Testis (tissue), 3 donors: ENCODE measurements around the gene UBQLN4. TPM values are rescaled to one million over a fixed set of nuclear protein-coding genes. Genes with fewer than 3 reads are reported as not detected.

Source experiments
- DNase-seq: peaks from one replicate; pipeline ENCODE4 v3.0.0-alpha.2; 2019
- H3K27ac ChIP-seq, 2 donors: fragments of 200-600 bp; sonication (generic); one replicate each; pipeline ENCODE4 v1.5.1; 2019
- H3K27me3 ChIP-seq: fragments of 200-600 bp; sonication (generic); one replicate; pipeline ENCODE4 v1.5.1; 2019
- H3K36me3 ChIP-seq: fragments of 200-600 bp; sonication (generic); one replicate; pipeline ENCODE4 v1.5.1; 2017; ENCODE audit warnings: low read depth; ENCODE audit errors: missing control alignments
- H3K4me1 ChIP-seq: fragments of 200-600 bp; sonication (generic); one replicate; pipeline ENCODE4 v1.5.1; 2019
- H3K4me3 ChIP-seq, 2 donors: fragments of 200-600 bp; sonication (generic); one replicate each; pipeline ENCODE4 v1.5.1; 2017 to 2019
- H3K9me3 ChIP-seq: fragments of 200-600 bp; sonication (generic); one replicate; pipeline ENCODE4 v1.5.1; 2017
- POLR2A ChIP-seq: fragments of 450-650 bp; IDR thresholded peaks from one replicate; pipeline ENCODE4 v1.6.1; 2017; ENCODE audit warnings: antibody characterized with exemption, mild to moderate bottlenecking, moderate library complexity
- WGBS, 2 donors: methylation state at CpG; one replicate each; pipeline ENCODE4 v1.1.5; 2018; 5-methylcytosine and 5-hydroxymethylcytosine counted together
- intact Hi-C: fragments of 100-400 bp; cut with DNase I; formaldehyde crosslinking; loops from one replicate; pipeline ENCODE4 v1.15.1; 2023; ENCODE audit warnings: low total_unique reads
- polyA plus RNA-seq: library from polyadenylated mRNA; stranded (reverse); fragments of 350-450 nt; fragmentation: Illumina TruSeq; extraction: RNeasy Lipid Tissue Mini Kit (QIAGEN cat#74804); gene quantifications from one replicate; pipeline ENCODE4 v1.2.3, GENCODE V29; 2014; ENCODE audit warnings: low read depth, low replicate concordance; ENCODE audit not compliant: insufficient read depth
- total RNA-seq, 2 donors: library from RNA; depleted of rRNA; stranded (reverse); fragments of >200 nt; gene quantifications; one replicate each; pipeline ENCODE4 v1.2.3, GENCODE V29; 2016
- TF ChIP-seq, protein P1 (sequence below), 3 experiments: fragments of 450-650 bp in 2 of 3; fragments of 200-600 bp in 1 of 3; sonication (generic) in 1 of 3; IDR thresholded peaks; one replicate each; pipeline ENCODE4 v1.5.1; 2016 to 2019; ENCODE audit warnings: antibody characterized with exemption in 3 of 3, mild to moderate bottlenecking in 2 of 3, moderate library complexity in 1 of 3

UBQLN4 gene
- total and polyA plus RNA-seq, 3 donors from 2014 or later: 34.4 to 42.7 (median 41.0) TPM

DNA sequence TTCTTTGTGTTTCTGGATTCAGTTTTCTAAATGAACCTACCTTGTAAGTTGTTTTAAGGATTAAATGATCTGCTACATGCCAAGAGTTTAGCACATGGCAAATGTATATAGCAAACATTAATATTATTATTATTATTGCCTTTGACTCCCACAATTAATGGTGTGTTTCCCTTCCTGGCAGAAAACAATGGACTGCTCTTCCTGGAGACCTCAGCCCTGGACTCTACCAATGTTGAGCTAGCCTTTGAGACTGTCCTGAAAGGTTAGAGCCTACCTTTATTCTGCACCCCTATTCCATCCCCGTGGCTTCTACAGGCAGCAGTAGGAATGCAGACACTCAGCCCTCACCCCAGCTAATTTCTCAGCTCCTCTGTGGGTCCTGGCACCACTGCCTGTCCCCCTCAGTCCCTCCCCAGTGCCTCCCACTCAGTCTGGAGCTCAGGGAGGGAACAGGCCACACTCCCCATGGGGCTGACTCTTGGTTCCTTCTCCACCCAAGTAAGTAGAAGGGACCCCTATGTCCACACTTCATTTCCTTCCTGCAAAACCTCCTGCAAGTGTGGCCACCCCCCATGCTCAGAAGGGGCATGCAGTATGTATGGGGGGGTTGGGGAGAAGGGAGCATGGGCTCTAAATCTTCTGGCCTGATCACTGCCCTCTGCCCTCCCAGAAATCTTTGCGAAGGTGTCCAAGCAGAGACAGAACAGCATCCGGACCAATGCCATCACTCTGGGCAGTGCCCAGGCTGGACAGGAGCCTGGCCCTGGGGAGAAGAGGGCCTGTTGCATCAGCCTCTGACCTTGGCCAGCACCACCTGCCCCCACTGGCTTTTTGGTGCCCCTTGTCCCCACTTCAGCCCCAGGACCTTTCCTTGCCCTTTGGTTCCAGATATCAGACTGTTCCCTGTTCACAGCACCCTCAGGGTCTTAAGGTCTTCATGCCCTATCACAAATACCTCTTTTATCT is 16.2 kb upstream of the UBQLN4 start:
- Histone ChIP-seq H3K9me3 (no peaks in the 10 kb centered on the region), H3K4me1 (no peaks in the 10 kb centered on the region), H3K4me3 (no peak overlapping the region), H3K27me3 (no peaks in the 10 kb centered on the region), H3K36me3 (no peaks in the 10 kb centered on the region), H3K27ac (no peak overlapping the region)
- WGBS, 2 donors: 51 to 78% methylated on average over 3 of the region's 3 CpGs
- no peak for TF ChIP-seq POLR2A
- TF ChIP-seq, protein P1, sequence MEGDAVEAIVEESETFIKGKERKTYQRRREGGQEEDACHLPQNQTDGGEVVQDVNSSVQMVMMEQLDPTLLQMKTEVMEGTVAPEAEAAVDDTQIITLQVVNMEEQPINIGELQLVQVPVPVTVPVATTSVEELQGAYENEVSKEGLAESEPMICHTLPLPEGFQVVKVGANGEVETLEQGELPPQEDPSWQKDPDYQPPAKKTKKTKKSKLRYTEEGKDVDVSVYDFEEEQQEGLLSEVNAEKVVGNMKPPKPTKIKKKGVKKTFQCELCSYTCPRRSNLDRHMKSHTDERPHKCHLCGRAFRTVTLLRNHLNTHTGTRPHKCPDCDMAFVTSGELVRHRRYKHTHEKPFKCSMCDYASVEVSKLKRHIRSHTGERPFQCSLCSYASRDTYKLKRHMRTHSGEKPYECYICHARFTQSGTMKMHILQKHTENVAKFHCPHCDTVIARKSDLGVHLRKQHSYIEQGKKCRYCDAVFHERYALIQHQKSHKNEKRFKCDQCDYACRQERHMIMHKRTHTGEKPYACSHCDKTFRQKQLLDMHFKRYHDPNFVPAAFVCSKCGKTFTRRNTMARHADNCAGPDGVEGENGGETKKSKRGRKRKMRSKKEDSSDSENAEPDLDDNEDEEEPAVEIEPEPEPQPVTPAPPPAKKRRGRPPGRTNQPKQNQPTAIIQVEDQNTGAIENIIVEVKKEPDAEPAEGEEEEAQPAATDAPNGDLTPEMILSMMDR (IDR thresholded peaks at IDR 0.05): no peak
- intact Hi-C loops: no loop called here
- no peak for DNase-seq

DNA sequence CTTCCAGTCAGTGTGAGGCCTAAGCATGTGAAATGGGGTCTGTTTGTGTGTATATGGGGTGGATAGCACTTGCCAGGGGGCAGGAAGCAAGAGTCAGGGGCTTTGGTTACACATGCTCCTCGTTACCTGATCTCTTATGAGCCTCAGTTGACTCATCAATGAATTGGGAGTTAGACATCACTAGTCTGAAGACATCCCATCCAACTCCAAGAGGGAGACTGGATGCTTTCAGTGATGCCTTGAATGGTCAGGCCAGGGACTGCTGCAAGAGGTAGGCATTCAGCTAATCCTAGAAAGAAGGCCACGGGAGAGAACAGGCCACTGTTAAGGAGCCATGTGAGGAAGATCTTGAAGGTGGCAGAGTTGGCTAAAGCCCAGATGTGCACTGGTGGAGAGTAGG is 13.7 kb upstream of the UBQLN4 start:
- Histone ChIP-seq H3K27me3 (no peaks in the 10 kb centered on the region), H3K27ac (no peak overlapping the region), H3K4me1 (no peaks in the 10 kb centered on the region), H3K36me3 (no peaks in the 10 kb centered on the region), H3K9me3 (no peaks in the 10 kb centered on the region), H3K4me3 (no peak overlapping the region)
- 82 to 89% methylated on average over 2 of the region's 2 CpGs for whole genome bisulfite sequencing, 2 donors
- intact Hi-C loops: no loop called here
- TF ChIP-seq, protein P1 (IDR thresholded peaks at IDR 0.05): no peak
- TF ChIP-seq POLR2A: no peak
- no peak for DNase-seq

DNA sequence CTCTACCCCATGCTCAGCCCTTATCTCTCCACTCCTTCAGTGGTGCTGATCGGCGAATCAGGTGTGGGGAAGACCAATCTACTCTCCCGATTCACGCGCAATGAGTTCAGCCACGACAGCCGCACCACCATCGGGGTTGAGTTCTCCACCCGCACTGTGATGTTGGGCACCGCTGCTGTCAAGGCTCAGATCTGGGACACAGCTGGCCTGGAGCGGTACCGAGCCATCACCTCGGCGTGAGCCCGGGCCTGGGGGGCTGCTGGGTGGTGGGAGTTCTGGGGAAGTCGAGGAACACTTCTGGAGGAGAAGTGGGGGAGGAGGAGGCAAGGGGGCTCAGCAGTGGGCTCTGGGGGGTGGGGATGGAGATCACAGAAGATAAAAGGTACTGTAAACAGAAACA is 12.3 kb upstream of the UBQLN4 start:
- Histone ChIP-seq H3K27me3 (no peaks in the 10 kb centered on the region), H3K27ac (no peak overlapping the region), H3K4me1 (no peaks in the 10 kb centered on the region), H3K4me3 (no peak overlapping the region), H3K9me3 (no peaks in the 10 kb centered on the region), H3K36me3 (no peaks in the 10 kb centered on the region)
- DNase-seq: no peak
- intact Hi-C loops: no loop called here
- TF ChIP-seq POLR2A: no peak
- TF ChIP-seq, protein P1 (IDR thresholded peaks at IDR 0.05): no peak
- WGBS, 2 donors: 74 to 86% methylated on average over 16 of the region's 16 CpGs

DNA sequence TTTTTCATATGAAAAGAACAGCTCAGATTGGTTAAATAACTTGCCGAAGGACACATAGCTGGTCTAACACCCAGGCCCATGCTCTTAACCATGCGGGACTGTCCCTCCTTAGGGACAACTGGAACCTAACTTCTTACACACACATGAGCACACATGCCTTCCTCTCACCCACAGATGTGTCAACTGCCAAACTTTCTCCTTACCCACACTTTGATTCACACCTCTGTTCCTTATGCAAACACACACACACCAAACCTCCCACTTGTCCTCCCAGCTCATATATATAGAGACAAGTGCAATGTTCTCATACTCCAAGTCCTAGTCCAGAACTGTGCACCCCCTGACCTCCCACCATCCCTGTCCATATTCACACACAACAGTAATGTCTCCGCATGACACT is 11.6 kb upstream of the UBQLN4 start:
- Histone ChIP-seq H3K4me1 (no peaks in the 10 kb centered on the region), H3K9me3 (no peaks in the 10 kb centered on the region), H3K4me3 (no peak overlapping the region), H3K36me3 (no peaks in the 10 kb centered on the region), H3K27me3 (no peaks in the 10 kb centered on the region), H3K27ac (no peak overlapping the region)
- TF ChIP-seq, protein P1 (IDR thresholded peaks at IDR 0.05): no peak
- no peak for TF ChIP-seq POLR2A
- no peak for DNase-seq
- 93 to 95% methylated on average over 3 of the region's 3 CpGs for WGBS, 2 donors
- intact Hi-C loops: no loop called here
